Esophagus muscularis mucosa (tissue), 3 donors: ENCODE data around the gene NTN3.

Source experiments
- POLR2A ChIP-seq: fragments of 450-650 bp; IDR thresholded peaks from one replicate; pipeline ENCODE4 v1.6.1; 2017; ENCODE audit warnings: antibody characterized with exemption, moderate library complexity, mild to moderate bottlenecking, low read depth
- POLR2AphosphoS5 ChIP-seq, 2 donors: sonication (generic); formaldehyde crosslinking; IDR thresholded peaks; one replicate each; pipeline ENCODE4 v1.6.1; 2017; ENCODE audit warnings: antibody characterized with exemption in 2 of 2
- TF ChIP-seq, protein P1 (sequence below), 3 experiments: fragments of 200-600 bp in 2 of 3; fragments of 450-650 bp in 1 of 3; sonication (generic) in 2 of 3; IDR thresholded peaks; one replicate each; pipeline ENCODE4 v1.5.1; 2017 to 2019; ENCODE audit warnings: antibody characterized with exemption in 3 of 3, mild to moderate bottlenecking in 2 of 3, moderate library complexity in 1 of 3

DNA sequence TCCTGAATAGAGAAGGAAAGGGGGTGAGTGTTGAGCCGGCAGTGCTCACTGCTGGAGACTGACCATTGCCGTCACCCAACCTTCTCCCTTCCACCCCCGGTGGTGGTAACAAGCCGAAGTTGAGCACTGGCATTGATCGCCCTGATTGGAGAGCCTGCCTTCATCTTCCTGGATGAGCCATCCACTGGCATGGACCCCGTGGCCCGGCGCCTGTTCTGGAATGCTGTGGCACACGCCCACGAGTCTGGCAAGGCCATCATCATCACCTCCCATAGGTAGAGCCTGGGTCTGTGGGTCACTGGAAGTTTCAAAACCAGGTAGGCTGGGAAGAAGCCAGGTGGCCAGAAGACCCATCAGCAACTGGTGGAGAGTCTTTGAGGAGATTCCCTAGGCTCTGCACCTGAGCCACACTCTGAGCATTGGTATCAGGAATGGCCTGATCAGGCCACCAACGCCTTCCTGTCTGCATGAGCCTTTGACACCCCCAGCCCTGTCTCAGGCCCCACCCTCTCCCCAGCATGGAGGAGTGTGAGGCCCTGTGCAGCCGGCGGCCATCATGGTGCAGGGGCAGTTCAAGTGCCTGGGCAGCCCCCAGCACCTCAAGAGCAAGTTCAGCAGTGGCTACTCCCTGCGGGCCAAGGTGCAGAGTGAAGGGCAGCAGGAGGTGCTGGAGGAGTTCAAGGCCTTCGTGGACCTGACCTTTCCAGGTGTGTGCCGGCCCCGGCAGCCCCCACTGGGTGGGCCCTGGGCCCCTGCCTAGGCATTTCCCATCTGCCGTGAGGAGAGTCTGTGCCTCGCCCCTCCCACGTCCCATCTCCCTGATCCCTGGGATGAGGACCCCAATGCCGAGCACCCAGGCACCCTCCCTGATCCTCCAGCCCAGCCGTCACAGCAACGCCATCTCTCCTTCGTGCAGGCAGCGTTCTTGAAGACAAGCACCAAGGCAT, 46.8 kb upstream of the NTN3 start:
- no peak for TF ChIP-seq POLR2AphosphoS5 (IDR thresholded peaks at IDR 0.05)
- TF ChIP-seq, protein P1, sequence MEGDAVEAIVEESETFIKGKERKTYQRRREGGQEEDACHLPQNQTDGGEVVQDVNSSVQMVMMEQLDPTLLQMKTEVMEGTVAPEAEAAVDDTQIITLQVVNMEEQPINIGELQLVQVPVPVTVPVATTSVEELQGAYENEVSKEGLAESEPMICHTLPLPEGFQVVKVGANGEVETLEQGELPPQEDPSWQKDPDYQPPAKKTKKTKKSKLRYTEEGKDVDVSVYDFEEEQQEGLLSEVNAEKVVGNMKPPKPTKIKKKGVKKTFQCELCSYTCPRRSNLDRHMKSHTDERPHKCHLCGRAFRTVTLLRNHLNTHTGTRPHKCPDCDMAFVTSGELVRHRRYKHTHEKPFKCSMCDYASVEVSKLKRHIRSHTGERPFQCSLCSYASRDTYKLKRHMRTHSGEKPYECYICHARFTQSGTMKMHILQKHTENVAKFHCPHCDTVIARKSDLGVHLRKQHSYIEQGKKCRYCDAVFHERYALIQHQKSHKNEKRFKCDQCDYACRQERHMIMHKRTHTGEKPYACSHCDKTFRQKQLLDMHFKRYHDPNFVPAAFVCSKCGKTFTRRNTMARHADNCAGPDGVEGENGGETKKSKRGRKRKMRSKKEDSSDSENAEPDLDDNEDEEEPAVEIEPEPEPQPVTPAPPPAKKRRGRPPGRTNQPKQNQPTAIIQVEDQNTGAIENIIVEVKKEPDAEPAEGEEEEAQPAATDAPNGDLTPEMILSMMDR (IDR thresholded peaks at IDR 0.05): no peak
- no peak for TF ChIP-seq POLR2A
